Osteoblast (primary cell): ENCODE data around the gene MAN2C1. TPM values are rescaled to one million over a fixed set of nuclear protein-coding genes. Genes with fewer than 3 reads are reported as not detected.

Experiments
- DNase-seq: peaks from one replicate; pipeline ENCODE4 v3.0.0; 2011; ENCODE audit warnings: low spot score, mixed read lengths; ENCODE audit not compliant: insufficient read length; ENCODE audit errors: missing footprints
- H2AFZ ChIP-seq: 2 replicates; pipeline ENCODE4 v1.6.0; 2011; ENCODE audit warnings: mild to moderate bottlenecking, low read length
- H3K27ac ChIP-seq: 2 replicates; pipeline ENCODE4 v1.5.1; 2011; ENCODE audit warnings: mild to moderate bottlenecking, low read depth, low read length, moderate library complexity
- H3K27me3 ChIP-seq: 2 replicates; pipeline ENCODE4 v1.6.0; 2012; ENCODE audit warnings: mild to moderate bottlenecking, control low read depth, inconsistent platforms, low read length, moderate library complexity; ENCODE audit not compliant: insufficient read depth
- H3K36me3 ChIP-seq: 2 replicates; pipeline ENCODE4 v1.5.1; 2011; ENCODE audit warnings: mild to moderate bottlenecking, low read length, control low read depth, moderate library complexity; ENCODE audit not compliant: insufficient read depth
- H3K4me1 ChIP-seq: 2 replicates; pipeline ENCODE4 v1.5.1; 2011; ENCODE audit warnings: mild to moderate bottlenecking, low read length, control low read depth, moderate library complexity; ENCODE audit not compliant: insufficient read depth
- H3K4me2 ChIP-seq: 2 replicates; pipeline ENCODE4 v1.6.0; 2011; ENCODE audit warnings: mild to moderate bottlenecking, low read length; ENCODE audit not compliant: insufficient read depth
- H3K4me3 ChIP-seq: fragments of 200-600 bp; sonication (generic); 3 replicates; pipeline ENCODE4 v1.5.1; 2012; ENCODE audit warnings: mild to moderate bottlenecking, low read length, inconsistent platforms; ENCODE audit not compliant: insufficient read depth
- H3K79me2 ChIP-seq: 2 replicates; pipeline ENCODE4 v1.6.0; 2012; ENCODE audit warnings: mild to moderate bottlenecking, low read length, control low read depth, inconsistent platforms; ENCODE audit not compliant: insufficient read depth
- H3K9me3 ChIP-seq: 2 replicates; pipeline ENCODE4 v1.5.1; 2011; ENCODE audit warnings: low read depth, low read length, control low read depth
- H4K20me1 ChIP-seq: 2 replicates; pipeline ENCODE4 v1.6.0; 2012; ENCODE audit warnings: mild to moderate bottlenecking, low read length, control low read depth; ENCODE audit not compliant: insufficient read depth
- CTCF ChIP-seq: IDR thresholded peaks from 2 replicates; pipeline ENCODE4 v1.5.1; 2011; ENCODE audit warnings: mild to moderate bottlenecking, low read depth, low read length, moderate library complexity; ENCODE audit errors: extremely low read depth
- total RNA-seq: library from RNA; depleted of rRNA; stranded (reverse); fragments of >200 nt; gene quantifications from 2 replicates; pipeline ENCODE4 v1.2.3, GENCODE V29; 2012

MAN2C1 gene
- total RNA-seq: 123 and 142 TPM in 2 replicates

GRCh38 chr15:75367913-75368688 lies at the start of gene MAN2C1:
Gene MAN2C1 (minus strand): TSS chr15:75368607. CDS start chr15:75368583, 24 bp downstream.
- Histone ChIP-seq H3K4me1 (peaks cover 21% of the 10 kb centered on the region), H3K4me2 (peak within 1 kb of the TSS; percentile 89), H4K20me1 (peaks cover 12% of the 10 kb centered on the region), H3K36me3 (peaks cover 58% of the 10 kb centered on the region), H3K27me3 (no peaks in the 10 kb centered on the region), H3K4me3 (peak within 1 kb of the TSS; percentile 88), H2AFZ (peak within 1 kb of the TSS; percentile 73), H3K27ac (peak within 1 kb of the TSS; percentile 62), H3K79me2 (peaks cover 15% of the 10 kb centered on the region), H3K9me3 (no peaks in the 10 kb centered on the region)
- peak; percentile 73 for TF ChIP-seq CTCF
- peak; percentile 97 for DNase-seq

GRCh38 chr15:75416584-75416983 lies 48.2 kb upstream of the MAN2C1 start:
- H3K4me2 ChIP-seq: no peak overlapping the region
- H4K20me1 ChIP-seq: peaks cover 2% of the 10 kb centered on the region
- H3K4me3 ChIP-seq: no peak overlapping the region
- H3K9me3 ChIP-seq: no peaks in the 10 kb centered on the region
- peaks cover 7% of the 10 kb centered on the region for H3K4me1 ChIP-seq
- H2AFZ ChIP-seq: no peak overlapping the region
- no peaks in the 10 kb centered on the region for H3K27me3 ChIP-seq
- no peak for DNase-seq
- H3K27ac ChIP-seq: no peak overlapping the region
- TF ChIP-seq CTCF: no peak
- H3K79me2 ChIP-seq: peaks cover 13% of the 10 kb centered on the region
- peaks cover 25% of the 10 kb centered on the region for H3K36me3 ChIP-seq

- no peak for TF ChIP-seq CTCF
- no peak overlapping the region for H3K27ac ChIP-seq
- H3K9me3 ChIP-seq: no peaks in the 10 kb centered on the region
- H3K4me1 ChIP-seq: no peaks in the 10 kb centered on the region
- no peak for DNase-seq
- peaks cover 3% of the 10 kb centered on the region for H3K79me2 ChIP-seq
- no peaks in the 10 kb centered on the region for H3K27me3 ChIP-seq
- H4K20me1 ChIP-seq: peaks cover 7% of the 10 kb centered on the region
- peaks cover 69% of the 10 kb centered on the region for H3K36me3 ChIP-seq
- no peak overlapping the region for H3K4me2 ChIP-seq
- H3K4me3 ChIP-seq: no peak overlapping the region
- no peak overlapping the region for H2AFZ ChIP-seq
Observed at GRCh38 chr15:75410196-75410595, 41.8 kb upstream of the MAN2C1 start.

DNA sequence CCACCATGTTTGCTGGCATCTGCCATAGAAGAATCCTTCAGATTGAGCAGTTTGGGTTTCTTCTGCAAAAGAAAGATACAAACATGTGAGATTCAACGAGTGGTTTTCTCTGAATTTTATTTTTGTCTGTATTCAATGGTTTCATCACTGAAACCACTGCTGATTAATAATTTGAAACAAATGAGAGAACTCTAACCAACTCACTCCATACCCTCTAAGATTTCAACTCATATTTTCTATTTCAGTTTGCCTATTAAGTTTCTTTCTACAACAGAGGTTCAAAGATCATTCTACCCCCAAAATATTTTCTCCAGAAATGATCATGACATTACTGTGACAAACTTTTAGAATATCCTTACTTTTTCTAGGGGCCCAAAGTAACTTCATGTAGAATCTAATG lies 38.7 kb upstream of the MAN2C1 start:
- Histone ChIP-seq H3K79me2 (no peaks in the 10 kb centered on the region), H4K20me1 (peaks cover 7% of the 10 kb centered on the region), H3K4me3 (no peak overlapping the region), H3K4me2 (no peak overlapping the region), H3K4me1 (no peaks in the 10 kb centered on the region), H3K36me3 (peaks cover 78% of the 10 kb centered on the region), H2AFZ (no peak overlapping the region), H3K27me3 (no peaks in the 10 kb centered on the region), H3K27ac (no peak overlapping the region), H3K9me3 (no peaks in the 10 kb centered on the region)
- DNase-seq: no peak
- no peak for TF ChIP-seq CTCF
